Measurements from ENCODE around the gene SH2D7.

The SH2D7 gene

DNA sequence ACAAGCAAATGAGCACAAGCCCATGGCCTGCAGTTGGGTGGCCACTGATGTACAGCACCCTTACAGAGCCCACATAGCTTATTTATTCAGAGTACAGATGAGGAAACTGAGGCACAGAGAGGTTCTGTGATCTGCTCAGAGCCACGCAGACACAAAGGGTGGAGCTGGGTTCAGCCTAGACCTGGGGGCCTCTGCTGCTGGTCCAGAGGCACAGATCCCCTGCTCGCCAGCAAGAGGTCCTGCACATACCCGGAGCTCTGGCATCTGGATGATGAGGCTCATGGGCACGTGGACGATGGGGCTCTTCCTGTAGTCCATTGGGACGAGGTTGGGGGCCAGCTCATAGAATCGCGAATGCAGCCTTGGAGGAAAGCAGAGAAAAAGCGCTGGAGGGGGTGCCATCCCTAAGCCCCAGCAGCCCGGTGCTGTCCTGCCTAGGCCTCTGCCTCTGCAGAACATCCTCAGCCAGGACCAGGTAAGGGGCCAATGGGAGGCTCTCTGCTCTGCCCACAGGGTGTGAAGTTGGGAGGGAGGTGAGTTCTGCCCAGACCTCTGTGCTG is 18.6 kb downstream of the SH2D7 start:
- H3K4me1 Mint-ChIP-seq: peaks cover 5 to 17% of the 10 kb centered on the region in 2 donors
- H3K4me3 Mint-ChIP-seq: no peak overlapping the region
- H3K27me3 Mint-ChIP-seq: no peaks in the 10 kb centered on the region
- no peak overlapping the region for H3K27ac Mint-ChIP-seq
- ATAC-seq (replicated peaks) (no peak), DNase-seq (no peak)
- H3K36me3 Mint-ChIP-seq: no peaks in the 10 kb centered on the region
- H3K9me3 Mint-ChIP-seq: no peaks in the 10 kb centered on the region

DNA sequence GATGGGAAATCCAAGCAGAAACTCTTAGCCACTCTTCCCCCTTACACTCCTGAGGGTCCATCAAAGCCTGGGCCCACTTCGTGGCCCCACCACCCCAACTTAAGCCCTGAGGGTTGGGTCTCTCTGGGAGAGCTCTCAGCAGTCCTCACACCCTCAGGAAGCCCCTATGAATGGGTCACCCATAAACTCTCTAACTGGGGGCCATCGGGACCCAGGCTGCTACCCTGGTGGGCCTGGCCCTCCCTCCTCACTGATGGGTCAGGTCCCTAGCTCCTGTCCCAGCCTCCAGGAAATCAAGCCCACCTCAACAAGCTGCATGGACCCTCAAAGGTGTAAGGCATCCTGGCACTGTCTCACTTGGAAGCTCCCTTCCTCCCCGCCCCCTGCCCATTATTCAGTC is 19.4 kb downstream of the SH2D7 start:
- ATAC-seq (replicated peaks) (no peak), DNase-seq (no peak)
- Mint-ChIP-seq H3K27me3 (no peaks in the 10 kb centered on the region), H3K4me1 (peaks cover 4 to 17% of the 10 kb centered on the region in 2 donors), H3K36me3 (no peaks in the 10 kb centered on the region), H3K27ac (no peak overlapping the region), H3K4me3 (no peak overlapping the region), H3K9me3 (no peaks in the 10 kb centered on the region)

DNA sequence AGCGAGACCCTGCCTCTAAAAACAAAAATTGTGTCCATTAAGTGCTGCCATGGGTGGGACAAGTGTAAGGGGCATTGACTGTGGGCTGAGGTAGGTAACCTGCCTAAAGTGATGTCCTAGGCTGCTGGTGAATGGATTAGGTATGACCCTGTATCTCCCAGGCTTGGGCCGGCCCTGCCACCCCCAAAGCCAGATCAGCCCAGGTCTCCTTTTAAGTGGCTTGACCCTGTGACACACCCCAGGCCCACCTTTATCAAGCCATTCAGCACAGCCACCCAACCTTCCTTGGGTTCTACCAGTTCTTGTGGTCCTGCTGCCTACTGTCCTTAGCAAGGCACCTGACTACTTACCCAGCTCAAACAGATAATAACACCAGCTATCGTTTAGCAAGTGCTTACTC is 20.2 kb downstream of the SH2D7 start:
- Mint-ChIP-seq H3K36me3 (no peaks in the 10 kb centered on the region), H3K9me3 (no peaks in the 10 kb centered on the region), H3K27me3 (no peaks in the 10 kb centered on the region), H3K4me3 (no peak overlapping the region), H3K4me1 (peaks cover 4 to 17% of the 10 kb centered on the region in 2 donors), H3K27ac (no peak overlapping the region)
- no peak for DNase-seq
- ATAC-seq (replicated peaks): no peak

DNA sequence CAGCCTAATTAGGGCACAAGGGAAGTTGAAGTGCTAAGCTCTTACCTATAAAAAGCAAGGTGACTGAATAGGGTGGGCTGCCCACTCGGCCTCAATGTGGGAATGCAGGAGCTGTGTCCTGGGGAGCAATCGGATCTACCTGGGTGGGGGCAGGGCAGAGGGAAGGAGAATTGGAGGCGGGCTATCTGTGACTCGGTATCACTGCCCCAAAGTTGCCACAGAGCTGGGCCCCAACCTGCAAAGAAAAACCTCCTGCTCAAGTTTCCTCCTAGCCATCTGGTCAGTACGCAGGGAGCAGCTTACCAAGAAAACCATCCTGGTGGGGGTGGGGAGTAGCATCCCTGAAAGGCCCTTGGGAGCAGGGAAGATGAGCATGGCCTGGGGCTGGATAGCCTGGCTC is 28.2 kb downstream of the SH2D7 start:
- Mint-ChIP-seq H3K36me3 (no peaks in the 10 kb centered on the region), H3K4me3 (no peak overlapping the region), H3K27ac (no peak overlapping the region), H3K9me3 (no peaks in the 10 kb centered on the region), H3K4me1 (no peaks in the 10 kb centered on the region), H3K27me3 (no peaks in the 10 kb centered on the region)
- no peak for DNase-seq
- ATAC-seq (replicated peaks): no peak

DNA sequence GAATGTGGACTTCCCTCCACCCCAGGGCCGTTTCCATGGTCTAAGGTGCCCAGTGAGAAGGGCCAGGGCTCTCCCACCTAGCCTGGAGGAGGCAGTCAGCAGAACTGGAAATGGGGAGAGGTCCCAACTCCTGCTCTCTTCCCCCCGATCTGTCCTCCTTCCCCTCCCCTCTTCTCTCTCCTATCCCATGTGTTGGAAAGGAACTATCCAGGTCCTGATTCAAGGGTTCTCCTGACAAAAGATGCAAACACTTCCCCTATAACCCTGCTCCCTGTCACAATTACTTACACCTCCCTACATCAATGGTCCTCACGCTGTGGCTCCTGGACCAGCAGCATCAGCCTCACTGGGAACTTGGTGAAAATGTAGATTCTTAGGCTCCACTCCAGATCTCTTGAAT is 32.9 kb downstream of the SH2D7 start:
- DNase-seq (no peak), ATAC-seq (replicated peaks) (no peak)
- Mint-ChIP-seq H3K9me3 (no peaks in the 10 kb centered on the region), H3K27me3 (no peaks in the 10 kb centered on the region), H3K36me3 (no peaks in the 10 kb centered on the region), H3K4me1 (peaks cover 4% of the 10 kb centered on the region in 2 donors), H3K27ac (no peak overlapping the region), H3K4me3 (no peak overlapping the region)

DNA sequence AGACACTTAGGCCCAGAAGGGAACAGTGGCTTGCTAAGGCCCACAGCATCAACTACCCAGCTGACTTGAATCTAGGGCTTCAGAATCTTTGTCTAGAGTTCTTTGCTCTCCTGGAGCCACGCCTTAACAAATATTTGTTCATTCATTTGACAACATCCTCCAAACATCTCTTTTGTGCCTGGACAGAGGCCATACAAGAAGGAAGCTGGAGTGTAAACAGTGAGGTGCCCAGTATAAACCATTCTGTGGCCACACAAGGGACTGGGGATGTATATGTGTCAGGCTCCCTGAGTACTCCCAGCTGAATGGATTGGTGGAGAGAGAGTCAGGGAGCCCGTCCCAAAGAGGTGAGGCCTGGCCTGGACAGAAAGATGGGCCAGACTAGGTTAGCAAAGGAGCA is 35.5 kb downstream of the SH2D7 start:
- H3K27me3 Mint-ChIP-seq: no peaks in the 10 kb centered on the region
- DNase-seq (no peak), ATAC-seq (replicated peaks) (no peak)
- peaks cover 14 to 19% of the 10 kb centered on the region in 2 donors for H3K4me1 Mint-ChIP-seq
- no peaks in the 10 kb centered on the region for H3K36me3 Mint-ChIP-seq
- no peaks in the 10 kb centered on the region for H3K9me3 Mint-ChIP-seq
- H3K27ac Mint-ChIP-seq: peak overlapping the region; percentile 20
- no peak overlapping the region for H3K4me3 Mint-ChIP-seq

DNA sequence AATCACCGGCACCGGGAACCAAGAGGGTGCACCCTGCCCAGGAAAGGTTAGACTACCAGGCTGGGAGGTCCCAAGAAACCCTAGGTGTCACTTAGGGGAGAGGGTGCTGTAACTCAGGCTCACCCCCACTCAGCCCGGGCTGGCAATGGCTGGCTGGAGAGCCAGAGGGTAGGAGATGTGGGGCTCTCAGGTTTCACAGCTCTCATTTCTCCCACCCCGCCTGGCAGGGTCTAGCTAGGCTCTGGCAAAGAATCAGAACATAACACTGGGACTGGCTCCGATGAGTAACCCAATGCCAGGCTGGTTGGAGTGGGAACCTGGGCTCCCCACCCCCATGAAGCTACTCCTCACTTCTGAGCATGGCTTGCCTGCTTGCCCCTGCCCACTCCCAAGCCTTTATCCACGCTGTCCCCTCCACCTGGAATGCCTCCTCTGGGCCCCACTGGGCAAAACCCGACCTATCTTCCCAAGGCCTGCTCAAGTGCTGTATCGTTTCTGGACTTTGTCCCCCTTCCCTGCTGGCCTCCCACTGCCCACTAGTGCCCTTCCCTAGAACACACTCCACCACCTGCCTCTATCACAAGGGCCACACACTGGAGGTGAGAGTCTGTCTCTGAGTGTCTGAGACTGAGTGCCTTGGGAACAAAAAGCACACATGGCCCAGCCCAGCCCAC is 36.9 kb downstream of the SH2D7 start:
- ATAC-seq (replicated peaks) (no peak), DNase-seq (no peak)
- H3K4me3 Mint-ChIP-seq: no peak overlapping the region
- H3K36me3 Mint-ChIP-seq: no peaks in the 10 kb centered on the region
- H3K27ac Mint-ChIP-seq: no peak overlapping the region
- H3K27me3 Mint-ChIP-seq: no peaks in the 10 kb centered on the region
- H3K4me1 Mint-ChIP-seq: peaks cover 16 to 26% of the 10 kb centered on the region in 2 donors
- no peaks in the 10 kb centered on the region for H3K9me3 Mint-ChIP-seq

DNA sequence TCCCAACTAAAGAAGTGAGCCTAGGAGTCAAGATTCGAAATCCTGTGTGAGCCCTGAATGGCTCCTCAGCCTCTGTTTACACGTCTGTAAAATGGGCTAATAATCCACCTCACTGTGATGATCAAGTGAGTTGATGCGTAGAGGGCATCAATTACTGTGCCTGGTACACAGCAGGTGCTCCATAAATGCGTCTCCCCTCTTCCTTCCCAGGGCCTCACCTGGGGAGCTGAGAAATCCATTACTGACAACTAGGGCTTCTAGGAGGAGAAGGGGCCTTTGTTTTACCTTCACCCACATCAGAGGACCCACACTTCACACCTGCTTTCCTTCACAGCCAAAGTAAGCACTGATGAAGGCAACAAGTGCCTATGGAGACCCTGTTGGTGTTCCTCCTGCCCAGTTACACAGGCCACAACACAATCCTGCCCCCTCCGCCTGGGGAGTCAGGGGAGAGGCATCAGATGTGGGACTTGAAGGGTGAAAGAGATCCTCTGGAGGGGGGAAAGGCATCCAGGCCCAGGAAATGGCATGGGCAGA is 37.5 kb downstream of the SH2D7 start:
- no peaks in the 10 kb centered on the region for H3K27me3 Mint-ChIP-seq
- H3K27ac Mint-ChIP-seq: no peak overlapping the region
- ATAC-seq (replicated peaks): no peak

DNA sequence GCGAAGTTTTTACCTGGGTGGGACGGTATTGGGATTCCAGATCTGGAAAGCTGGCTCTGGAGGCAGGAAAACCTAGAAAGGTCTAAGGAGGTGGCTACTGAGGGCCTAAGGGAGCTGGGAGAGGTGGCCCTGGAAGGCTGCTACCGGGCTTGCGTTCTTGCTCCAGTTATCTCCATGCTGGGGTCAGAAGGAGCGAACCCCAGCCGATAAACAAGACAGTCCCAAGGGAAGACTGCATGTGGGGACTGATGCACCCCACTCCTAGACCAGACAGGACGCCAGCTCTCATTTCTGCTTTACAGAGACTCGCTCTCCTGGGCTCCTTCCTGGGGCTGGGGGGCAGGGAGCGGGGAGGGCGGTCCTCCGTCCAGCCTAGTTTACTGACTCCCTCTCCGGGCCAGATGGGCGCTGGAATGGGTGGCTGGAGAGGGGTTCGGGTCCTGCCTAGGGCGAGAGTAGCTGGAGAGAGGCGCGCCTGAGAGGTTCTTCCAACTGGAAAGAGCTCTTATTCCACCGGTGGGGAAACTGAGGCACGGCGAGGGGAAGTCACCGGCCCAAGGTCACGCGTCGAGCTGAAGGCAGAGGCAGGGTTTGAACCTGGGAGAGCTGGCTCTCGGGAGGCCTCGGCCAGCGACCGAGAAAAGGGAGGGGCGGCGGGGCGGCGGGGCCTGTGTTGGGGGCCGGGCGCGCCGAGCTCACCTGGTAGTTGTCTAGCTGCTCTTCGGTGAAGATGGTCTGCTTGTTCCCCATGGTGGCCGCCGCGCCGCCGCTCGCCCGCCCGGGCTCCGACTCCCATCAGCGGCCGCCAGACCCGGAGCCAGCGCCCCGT is 38.3 kb downstream of the SH2D7 start:
- H3K4me3 Mint-ChIP-seq: peak overlapping the region; percentile 80 to 84
- H3K9me3 Mint-ChIP-seq: no peaks in the 10 kb centered on the region
- peak; percentile 64 to 68 for ATAC-seq (replicated peaks)
- no peaks in the 10 kb centered on the region for H3K36me3 Mint-ChIP-seq
- H3K4me1 Mint-ChIP-seq: peaks cover 16 to 26% of the 10 kb centered on the region in 2 donors
- no peaks in the 10 kb centered on the region for H3K27me3 Mint-ChIP-seq
- H3K27ac Mint-ChIP-seq: peak overlapping the region; percentile 87
- peak; percentile 20 for DNase-seq

More for the DNA sequence above, 37.5 kb downstream of the SH2D7 start:
- H3K9me3 Mint-ChIP-seq: no peaks in the 10 kb centered on the region
- H3K36me3 Mint-ChIP-seq: no peaks in the 10 kb centered on the region
- no peak for DNase-seq
- H3K4me3 Mint-ChIP-seq: peak overlapping the region; percentile 80 to 84
- peaks cover 16 to 26% of the 10 kb centered on the region in 2 donors for H3K4me1 Mint-ChIP-seq

DNA sequence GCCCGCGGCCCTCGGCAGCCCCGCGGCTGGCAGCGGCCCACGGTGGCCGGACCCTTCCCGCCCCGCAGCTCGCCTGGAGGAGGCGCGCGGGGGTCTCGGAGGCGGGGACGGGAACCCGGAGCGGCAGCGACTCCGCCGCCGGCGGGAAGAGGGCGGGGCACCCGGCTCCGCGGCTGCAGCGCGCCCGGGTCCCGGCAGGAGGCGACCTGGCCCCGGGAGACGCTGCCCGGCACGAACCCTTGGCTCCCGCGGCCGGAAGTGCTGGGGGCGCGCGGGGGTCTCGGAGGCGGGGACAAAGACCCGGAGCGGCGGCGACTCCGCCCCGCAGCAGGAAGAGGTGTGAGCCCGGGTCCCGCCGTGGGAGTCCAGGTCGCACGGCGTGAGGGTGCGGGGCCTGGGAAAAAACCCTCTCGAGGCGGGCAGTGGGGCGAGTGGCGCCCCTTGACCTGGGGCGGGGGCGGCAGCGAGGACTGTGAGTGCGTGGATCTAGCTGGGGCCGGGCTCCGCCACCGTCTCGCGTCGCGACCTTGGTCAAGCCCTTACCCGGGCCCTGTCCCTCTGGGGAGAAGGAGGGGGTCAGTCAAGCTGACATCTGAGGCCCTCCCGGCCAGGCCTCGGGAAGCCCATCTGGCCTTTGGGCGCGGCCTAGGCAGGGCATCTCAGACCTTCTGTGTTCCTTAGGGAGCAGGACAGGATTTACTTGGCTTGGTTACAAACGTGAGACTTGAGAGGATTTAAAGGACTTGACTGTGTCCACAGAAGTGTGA is 39.1 kb downstream of the SH2D7 start, which contains the start of gene CIB2:
Gene CIB2, minus strand, starts transcription at position 151 of the 767 bp plus-strand sequence. CDS start 230 bp downstream, outside the sequence.
- H3K4me1 Mint-ChIP-seq: peaks cover 16 to 26% of the 10 kb centered on the region in 2 donors
- no peaks in the 10 kb centered on the region for H3K27me3 Mint-ChIP-seq
- no peaks in the 10 kb centered on the region for H3K9me3 Mint-ChIP-seq
- peak within 1 kb of the TSS; percentile 84 to 88 for H3K4me3 Mint-ChIP-seq
- peak within 1 kb of the TSS; percentile 87 for H3K27ac Mint-ChIP-seq
- H3K36me3 Mint-ChIP-seq: no peaks in the 10 kb centered on the region
- peak; percentile 84 to 88 for ATAC-seq (replicated peaks)
- DNase-seq: peak; percentile 74

DNA sequence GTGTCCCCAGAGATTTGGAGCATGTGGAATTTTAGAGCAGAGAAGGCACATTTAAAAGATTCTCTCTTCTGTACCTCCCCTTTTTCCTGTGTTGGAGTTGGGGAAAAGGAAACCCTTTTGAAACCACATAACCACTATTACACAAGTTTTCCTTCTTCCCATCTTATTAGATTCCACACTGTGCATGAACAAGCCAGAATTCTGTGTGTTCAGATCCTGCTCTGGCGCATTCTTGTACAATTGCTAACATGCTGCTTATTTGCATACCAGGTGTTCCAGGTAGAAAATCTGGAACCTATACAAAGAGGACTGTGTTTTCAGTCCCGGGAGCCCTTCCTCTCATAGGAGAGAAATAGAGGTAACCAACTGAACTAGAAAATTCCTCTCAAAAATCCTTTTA is 41.4 kb downstream of the SH2D7 start:
- no peaks in the 10 kb centered on the region for H3K27me3 Mint-ChIP-seq
- peaks cover 16 to 26% of the 10 kb centered on the region in 2 donors for H3K4me1 Mint-ChIP-seq
- no peaks in the 10 kb centered on the region for H3K9me3 Mint-ChIP-seq
- H3K27ac Mint-ChIP-seq: no peak overlapping the region
- no peak for DNase-seq
- no peak for ATAC-seq (replicated peaks)
- H3K36me3 Mint-ChIP-seq: no peaks in the 10 kb centered on the region
- H3K4me3 Mint-ChIP-seq: no peak overlapping the region

DNA sequence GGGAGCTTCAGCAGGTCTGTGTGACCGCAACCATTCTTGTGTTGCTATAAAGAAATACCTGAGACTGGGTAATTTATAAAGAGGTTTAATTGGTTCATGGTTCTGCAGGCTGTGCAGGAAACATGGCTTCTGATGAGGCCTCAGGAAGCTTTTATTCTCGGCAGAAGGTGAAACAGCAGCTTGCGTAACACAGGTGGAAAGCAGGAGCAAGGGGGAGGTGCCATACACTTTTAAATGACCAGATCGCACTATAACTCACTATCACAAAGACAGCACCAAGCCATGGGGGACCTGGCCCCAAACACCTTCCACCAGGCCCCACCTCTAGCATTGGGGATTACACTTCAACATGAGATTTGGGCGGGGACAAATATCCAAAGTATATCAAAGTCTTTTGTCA is 47.2 kb downstream of the SH2D7 start:
- Mint-ChIP-seq H3K4me1 (no peaks in the 10 kb centered on the region), H3K9me3 (no peaks in the 10 kb centered on the region), H3K4me3 (no peak overlapping the region), H3K27me3 (no peaks in the 10 kb centered on the region), H3K36me3 (no peaks in the 10 kb centered on the region), H3K27ac (no peak overlapping the region)
- DNase-seq (no peak), ATAC-seq (replicated peaks) (no peak)

DNA sequence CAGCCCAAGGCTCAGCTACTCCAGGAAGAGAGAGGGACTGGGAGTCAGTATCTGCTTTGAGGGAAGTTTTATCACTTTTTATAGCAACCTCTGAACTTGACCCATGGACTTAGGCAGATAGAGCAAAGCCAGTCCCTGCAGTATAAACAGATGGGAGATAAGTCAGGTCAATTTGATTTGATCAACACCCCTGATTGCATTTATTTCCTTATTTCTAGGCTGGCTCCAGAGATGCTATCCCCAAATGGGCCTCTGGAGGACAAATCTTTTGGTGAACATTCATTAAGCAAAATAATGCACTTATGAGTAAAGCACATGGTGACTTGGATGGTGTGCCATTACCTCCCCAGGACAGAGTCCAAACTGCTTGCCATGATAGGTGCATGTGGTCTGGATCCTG is 47.9 kb downstream of the SH2D7 start:
- H3K27me3 Mint-ChIP-seq: no peaks in the 10 kb centered on the region
- no peak overlapping the region for H3K4me3 Mint-ChIP-seq
- H3K36me3 Mint-ChIP-seq: no peaks in the 10 kb centered on the region
- H3K9me3 Mint-ChIP-seq: no peaks in the 10 kb centered on the region
- no peak overlapping the region for H3K27ac Mint-ChIP-seq
- no peak for ATAC-seq (replicated peaks)
- no peaks in the 10 kb centered on the region for H3K4me1 Mint-ChIP-seq
- no peak for DNase-seq

DNA sequence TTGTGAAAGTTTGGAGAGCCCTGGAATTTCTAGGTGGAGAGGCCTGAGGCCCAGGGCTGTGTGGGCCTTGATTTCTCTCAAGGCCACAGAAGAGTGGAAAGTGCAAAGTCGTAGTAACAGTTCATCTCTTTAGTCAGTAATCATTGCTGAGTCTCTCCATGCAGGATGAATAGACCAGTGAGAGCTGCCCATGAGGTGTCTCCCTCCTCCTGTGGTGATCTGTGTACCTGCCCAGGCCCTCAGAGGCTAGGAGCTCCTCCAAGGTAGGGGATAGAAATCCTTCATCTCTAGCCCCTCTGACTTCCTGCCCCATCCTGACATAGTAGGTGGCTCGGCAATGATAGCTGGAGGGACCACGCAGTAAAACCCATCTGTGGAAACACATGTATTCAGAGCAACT is 50.0 kb downstream of the SH2D7 start:
- ATAC-seq (replicated peaks) (no peak), DNase-seq (no peak)
- Mint-ChIP-seq H3K27ac (no peak overlapping the region), H3K27me3 (no peaks in the 10 kb centered on the region), H3K4me3 (no peak overlapping the region), H3K4me1 (peaks cover 2 to 3% of the 10 kb centered on the region in 2 donors), H3K9me3 (no peaks in the 10 kb centered on the region), H3K36me3 (peaks cover 0 to 1% of the 10 kb centered on the region in 2 donors)

All from stimulated activated naive B cell treated with anti-CD40 and anti-IgM and Interleukin-4, amounts not matched to agents 10 μg/mL and 1 μg/mL and 100 μg/mL, for 72 hours (primary cell).